Ovary (tissue), 3 donors: ENCODE measurements around the gene MYRF.

ENCODE experiments used
- CTCF ChIP-seq, 3 donors: fragments of 450-650 bp in 2 of 3; fragments of 200-600 bp in 1 of 3; IDR thresholded peaks; one replicate each; pipeline versions ENCODE4 v1.5.1 to v1.8.0; 2016 to 2022; ENCODE audit warnings: antibody characterized with exemption in 3 of 3, mild to moderate bottlenecking in 1 of 3
- EP300 ChIP-seq: sonication (generic); formaldehyde crosslinking; IDR thresholded peaks from one replicate; pipeline ENCODE4 v1.6.1; 2017; ENCODE audit warnings: antibody characterized with exemption
- POLR2A ChIP-seq: fragments of 450-650 bp; IDR thresholded peaks from one replicate; pipeline ENCODE4 v1.6.1; 2017; ENCODE audit warnings: antibody characterized with exemption, mild to moderate bottlenecking, moderate library complexity
- donor health status: DM: no; HTN: no; CAD: no.

DNA sequence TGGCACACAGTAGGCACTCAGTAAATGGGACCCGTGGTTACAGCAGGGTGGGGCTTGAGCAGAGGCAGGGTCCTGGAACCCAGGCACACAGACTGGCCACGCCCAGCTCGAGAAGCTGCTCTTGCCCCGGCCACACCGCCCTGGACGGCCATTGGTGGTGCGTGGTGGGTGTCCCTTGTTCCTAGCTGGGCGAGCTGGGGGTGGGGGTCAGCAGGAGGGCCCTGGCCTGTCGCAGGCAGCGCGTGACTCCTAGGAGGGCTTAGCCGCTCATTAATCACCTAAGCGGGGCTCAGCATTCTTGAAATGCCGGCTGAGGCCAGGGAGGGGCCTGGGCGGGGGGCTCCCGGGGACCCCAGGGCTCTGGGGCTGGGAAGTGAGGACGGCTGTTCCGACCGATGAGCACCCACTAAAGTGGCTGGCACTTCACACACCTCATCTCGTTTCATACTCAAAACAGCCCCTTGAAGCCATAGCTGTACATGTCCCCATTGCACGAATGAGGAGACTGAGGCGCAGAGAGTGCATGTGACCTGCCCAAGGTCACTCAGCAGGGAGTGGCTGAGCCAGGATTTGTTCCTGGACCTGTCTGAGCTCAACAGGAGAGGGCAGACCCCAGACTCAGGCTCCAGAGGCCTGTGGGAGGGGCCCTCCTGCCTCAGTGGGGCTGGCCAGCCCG is 11.6 kb downstream of the MYRF start:
- TF ChIP-seq POLR2A (no peak), CTCF (IDR thresholded peaks at IDR 0.05) (no peak), EP300 (no peak)
